ENCODE results near the gene GCM1.

Gene GCM1

GRCh38 chr6:53101006-53101405 lies 47.6 kb downstream of the GCM1 start:
- DNase-seq = no peak

- no peak for DNase-seq
Measured at GRCh38 chr6:53100561-53100960, 48.1 kb downstream of the GCM1 start.

GRCh38 chr6:53095716-53096115 lies 52.9 kb downstream of the GCM1 start:
- DNase-seq = no peak

- no peak for DNase-seq
Measured at GRCh38 chr6:53095270-53095669, 53.4 kb downstream of the GCM1 start.

GRCh38 chr6:53090576-53090975 lies 58.1 kb downstream of the GCM1 start:
- DNase-seq = no peak

- no peak for DNase-seq
Measured at GRCh38 chr6:53089948-53090347, 58.7 kb downstream of the GCM1 start.

GRCh38 chr6:53086302-53086701 lies 62.3 kb downstream of the GCM1 start:
- DNase-seq = no peak

- no peak for DNase-seq
Measured at GRCh38 chr6:53080813-53081212, 67.8 kb downstream of the GCM1 start.

All from activated CD4-positive, alpha-beta T cell treated with anti-CD3 and anti-CD28 coated beads, Interleukin-2, amount 50 U/mL, for 1 hour (primary cell).